Brain microvascular endothelial cell (primary cell): Measurements from ENCODE around the gene DDX21.
"Not testable (repeated sequence)": the region's sequence is repeated elsewhere in the genome, so short reads cannot be mapped to it uniquely, and the experiment has no call there.

ENCODE experiments used
- DNase-seq: peaks from one replicate; pipeline ENCODE4 v3.0.0-alpha.2; 2020
- H3K27ac ChIP-seq: fragments of 250-450 bp; sonication (Bioruptor Pico); 2 replicates; pipeline ENCODE4 v1.5.1; 2020; ENCODE audit warnings: mild to moderate bottlenecking, moderate library complexity
- H3K27me3 ChIP-seq: fragments of 250-450 bp; sonication (Bioruptor Pico); replicated peaks from 2 replicates; pipeline ENCODE4 v1.5.1; 2020; ENCODE audit warnings: mild to moderate bottlenecking
- H3K36me3 ChIP-seq: fragments of 250-450 bp; sonication (Bioruptor Pico); replicated peaks from 2 replicates; pipeline ENCODE4 v1.5.1; 2020; ENCODE audit warnings: mild to moderate bottlenecking
- H3K4me3 ChIP-seq: 2 replicates; pipeline ENCODE4 v1.5.1; 2011; ENCODE audit warnings: low read depth, mild to moderate bottlenecking, control low read depth, low read length, moderate library complexity
- in situ Hi-C: cut with HindIII; loops from 2 replicates; pipeline ENCODE4 v1.10.0; 2017; ENCODE audit warnings: low sequenced_read_pairs, low pct_ligation_motif_present
- TF ChIP-seq, protein P1 (sequence below): IDR thresholded peaks from 2 replicates; pipeline ENCODE4 v1.5.1; 2011; ENCODE audit warnings: low read depth, mild to moderate bottlenecking, moderate library complexity, low read length, control low read depth, inconsistent platforms; ENCODE audit errors: missing control alignments

The DDX21 gene

DNA sequence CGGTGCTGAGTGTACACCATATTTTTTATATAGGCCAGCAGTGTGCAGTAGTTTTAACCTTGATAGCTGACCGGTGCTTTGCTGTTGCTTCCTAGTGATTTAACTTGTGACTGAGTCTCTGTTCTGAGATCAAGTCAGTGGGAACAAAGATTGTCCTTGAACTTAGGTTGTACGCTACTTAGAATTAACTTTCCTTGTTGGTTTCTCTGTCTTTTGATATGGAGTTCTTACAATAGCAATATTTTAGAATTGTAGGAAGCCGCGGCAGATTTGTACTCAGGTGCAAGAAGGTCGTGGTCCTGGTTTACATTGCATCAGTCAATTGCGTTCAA, 1.3 kb downstream of the DDX21 start:
- TF ChIP-seq, protein P1, sequence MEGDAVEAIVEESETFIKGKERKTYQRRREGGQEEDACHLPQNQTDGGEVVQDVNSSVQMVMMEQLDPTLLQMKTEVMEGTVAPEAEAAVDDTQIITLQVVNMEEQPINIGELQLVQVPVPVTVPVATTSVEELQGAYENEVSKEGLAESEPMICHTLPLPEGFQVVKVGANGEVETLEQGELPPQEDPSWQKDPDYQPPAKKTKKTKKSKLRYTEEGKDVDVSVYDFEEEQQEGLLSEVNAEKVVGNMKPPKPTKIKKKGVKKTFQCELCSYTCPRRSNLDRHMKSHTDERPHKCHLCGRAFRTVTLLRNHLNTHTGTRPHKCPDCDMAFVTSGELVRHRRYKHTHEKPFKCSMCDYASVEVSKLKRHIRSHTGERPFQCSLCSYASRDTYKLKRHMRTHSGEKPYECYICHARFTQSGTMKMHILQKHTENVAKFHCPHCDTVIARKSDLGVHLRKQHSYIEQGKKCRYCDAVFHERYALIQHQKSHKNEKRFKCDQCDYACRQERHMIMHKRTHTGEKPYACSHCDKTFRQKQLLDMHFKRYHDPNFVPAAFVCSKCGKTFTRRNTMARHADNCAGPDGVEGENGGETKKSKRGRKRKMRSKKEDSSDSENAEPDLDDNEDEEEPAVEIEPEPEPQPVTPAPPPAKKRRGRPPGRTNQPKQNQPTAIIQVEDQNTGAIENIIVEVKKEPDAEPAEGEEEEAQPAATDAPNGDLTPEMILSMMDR, result no peak
- Histone ChIP-seq H3K27me3 (no peaks in the 10 kb centered on the region), H3K27ac (peak overlapping the region; percentile 80), H3K4me3 (peak overlapping the region; percentile 100), H3K36me3 (peaks cover 20% of the 10 kb centered on the region)
- no peak for DNase-seq
- in situ Hi-C loops, result no loop called here

DNA sequence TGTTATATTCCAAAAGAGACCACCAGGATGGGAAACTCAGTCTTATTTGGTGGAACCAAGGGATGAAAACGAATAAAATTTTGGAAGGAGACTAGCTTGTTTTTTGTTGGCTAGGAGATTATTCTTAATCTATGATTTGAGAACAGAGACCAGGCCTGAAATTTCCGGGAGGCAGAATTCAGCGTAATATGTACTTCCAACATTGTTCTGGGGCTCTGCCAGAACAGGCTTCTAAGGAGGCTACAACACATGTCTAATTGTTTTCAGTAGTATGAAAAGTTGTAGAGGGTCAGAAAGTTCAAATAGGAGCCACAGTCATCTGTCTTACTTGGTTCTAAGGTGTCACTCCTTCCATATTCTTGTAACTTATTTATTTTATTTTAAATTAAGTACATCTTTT, 1.7 kb downstream of the DDX21 start:
- in situ Hi-C loops, result no loop called here
- H3K4me3 ChIP-seq, result peak overlapping the region; percentile 100
- H3K27ac ChIP-seq, result peak overlapping the region; percentile 80
- H3K27me3 ChIP-seq, result no peaks in the 10 kb centered on the region
- DNase-seq, result no peak
- H3K36me3 ChIP-seq, result peaks cover 24% of the 10 kb centered on the region
- TF ChIP-seq, protein P1, result no peak

DNA sequence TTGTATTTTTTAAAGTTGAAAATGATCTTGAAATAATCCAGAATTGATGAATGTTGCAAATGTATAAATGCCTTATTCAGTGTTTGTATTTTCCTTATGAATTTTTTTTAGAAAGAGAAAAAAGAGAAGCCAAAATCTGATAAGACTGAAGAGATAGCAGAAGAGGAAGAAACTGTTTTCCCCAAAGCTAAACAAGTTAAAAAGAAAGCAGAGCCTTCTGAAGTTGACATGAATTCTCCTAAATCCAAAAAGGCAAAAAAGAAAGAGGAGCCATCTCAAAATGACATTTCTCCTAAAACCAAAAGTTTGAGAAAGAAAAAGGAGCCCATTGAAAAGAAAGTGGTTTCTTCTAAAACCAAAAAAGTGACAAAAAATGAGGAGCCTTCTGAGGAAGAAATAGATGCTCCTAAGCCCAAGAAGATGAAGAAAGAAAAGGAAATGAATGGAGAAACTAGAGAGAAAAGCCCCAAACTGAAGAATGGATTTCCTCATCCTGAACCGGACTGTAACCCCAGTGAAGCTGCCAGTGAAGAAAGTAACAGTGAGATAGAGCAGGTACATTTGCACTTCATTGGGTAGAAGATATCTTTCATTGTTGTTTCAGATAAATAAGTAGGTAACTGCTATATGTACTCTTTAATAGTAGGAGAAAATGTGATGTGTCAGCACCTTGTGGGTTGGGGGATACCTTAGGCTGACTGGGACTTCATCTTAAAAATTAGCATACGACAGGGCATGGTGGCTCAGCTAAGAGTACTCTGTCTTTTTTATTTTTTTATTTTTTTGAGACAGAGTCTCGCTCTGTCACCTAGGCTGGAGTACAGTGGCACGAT, 3.9 kb downstream of the DDX21 start:
- H3K27ac ChIP-seq, result no peak overlapping the region
- no peaks in the 10 kb centered on the region for H3K27me3 ChIP-seq
- peaks cover 45% of the 10 kb centered on the region for H3K36me3 ChIP-seq
- in situ Hi-C loops, result no loop called here
- no peak for DNase-seq
- TF ChIP-seq, protein P1, result no peak
- H3K4me3 ChIP-seq, result no peak overlapping the region

DNA sequence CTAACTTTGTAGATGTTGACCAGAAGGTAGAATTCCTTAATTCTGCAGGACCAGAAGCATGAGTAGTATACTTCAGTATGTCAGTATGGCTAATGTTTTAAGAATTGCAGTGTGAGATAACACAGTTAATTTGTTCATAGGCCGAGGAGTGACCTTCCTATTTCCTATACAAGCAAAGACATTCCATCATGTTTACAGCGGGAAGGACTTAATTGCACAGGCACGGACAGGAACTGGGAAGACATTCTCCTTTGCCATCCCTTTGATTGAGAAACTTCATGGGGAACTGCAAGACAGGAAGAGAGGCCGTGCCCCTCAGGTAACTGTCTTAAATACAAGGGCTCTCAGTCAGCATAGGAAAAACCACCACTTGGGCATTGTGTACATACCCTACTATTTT, 7.2 kb downstream of the DDX21 start:
- TF ChIP-seq, protein P1, result no peak
- Histone ChIP-seq H3K36me3 (peaks cover 76% of the 10 kb centered on the region), H3K27ac (no peak overlapping the region)

DNA sequence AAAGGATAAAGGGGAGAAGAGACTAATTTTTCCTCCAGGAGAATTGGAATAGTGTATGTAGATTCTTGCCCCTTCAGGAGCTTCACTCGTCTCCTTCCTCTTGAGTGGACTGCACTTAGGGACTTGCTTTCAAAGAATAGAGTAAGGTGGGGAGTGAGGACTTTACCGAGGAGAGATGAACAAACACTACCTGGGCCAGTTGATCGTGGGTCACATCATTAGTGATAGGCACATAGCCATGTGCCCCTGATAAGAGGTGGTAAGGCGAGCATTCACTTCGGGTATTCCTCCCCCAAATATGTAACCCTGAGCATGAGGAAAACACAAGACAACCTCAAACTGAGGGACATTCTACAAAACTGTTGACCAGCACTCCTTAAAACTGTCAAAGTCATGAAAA, 18.0 kb downstream of the DDX21 start:
- DNase-seq, result no peak
- in situ Hi-C loops, result no loop called here
- TF ChIP-seq, protein P1, result no peak

More for the DNA sequence above, 7.2 kb downstream of the DDX21 start:
- Histone ChIP-seq H3K27me3 (no peaks in the 10 kb centered on the region), H3K4me3 (no peak overlapping the region)
- in situ Hi-C loops, result no loop called here
- DNase-seq, result no peak

DNA sequence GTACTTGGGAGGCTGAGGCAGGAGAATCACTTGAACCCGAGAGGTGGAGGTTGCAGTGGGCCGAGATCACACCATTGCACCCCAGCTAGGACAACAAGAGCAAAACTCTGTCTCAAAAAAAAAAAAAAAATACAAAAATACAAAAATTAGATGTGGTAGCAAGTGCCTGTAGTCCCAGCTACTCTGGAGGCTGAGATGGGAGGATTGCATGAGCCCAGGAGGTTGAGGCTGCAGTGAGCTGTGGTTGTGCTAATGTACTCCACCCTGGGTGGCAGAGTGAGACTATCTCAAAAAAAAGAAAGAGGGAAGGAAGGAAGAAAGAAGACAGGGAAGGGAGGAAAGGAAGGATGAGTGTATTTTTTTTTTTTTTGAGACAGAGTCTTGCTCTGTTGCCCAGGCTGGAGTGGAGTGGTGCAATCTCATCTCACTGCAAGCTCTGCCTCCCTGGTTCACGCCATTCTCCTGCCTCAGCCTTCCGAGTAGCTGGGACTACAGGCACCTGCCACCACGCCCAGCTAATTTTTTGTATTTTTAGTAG, 20.0 kb downstream of the DDX21 start:
- H3K4me3 ChIP-seq, H3K27me3 ChIP-seq, in situ Hi-C loops, H3K27ac ChIP-seq, DNase-seq: not testable (repeated sequence)
- peaks cover 80% of the 10 kb centered on the region for H3K36me3 ChIP-seq

More for the DNA sequence above, 18.0 kb downstream of the DDX21 start:
- Histone ChIP-seq H3K27ac (no peak overlapping the region), H3K36me3 (peaks cover 88% of the 10 kb centered on the region), H3K4me3 (no peak overlapping the region), H3K27me3 (no peaks in the 10 kb centered on the region)

DNA sequence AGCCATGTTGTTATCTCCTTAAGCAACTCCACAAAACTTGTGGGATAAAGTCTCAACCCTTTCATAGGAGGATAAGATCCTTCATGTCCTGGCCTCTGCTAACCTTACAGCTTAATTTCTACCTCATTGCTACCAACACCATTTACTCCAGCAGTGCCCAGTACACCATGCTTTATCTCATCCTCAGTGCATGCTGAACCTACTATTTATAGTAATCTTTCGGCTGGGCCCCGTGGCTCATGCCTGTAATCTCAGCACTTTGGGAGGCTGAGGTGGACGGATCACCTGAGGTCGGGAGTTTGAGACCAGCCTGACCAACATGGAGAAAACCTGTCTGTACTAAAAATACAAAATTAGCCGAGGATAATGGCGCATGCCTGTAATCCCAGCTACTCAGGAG, 23.8 kb downstream of the DDX21 start:
- in situ Hi-C loops, H3K27ac ChIP-seq, H3K27me3 ChIP-seq, DNase-seq, H3K4me3 ChIP-seq: not testable (repeated sequence)
- H3K36me3 ChIP-seq, result peaks cover 72% of the 10 kb centered on the region
